Iris pigment epithelial cell (primary cell): ENCODE data around the gene VIP.

Experiments
- DNase-seq: peaks from one replicate; pipeline ENCODE4 v3.0.0-alpha.2; 2011; ENCODE audit warnings: low read depth

Gene VIP

DNA sequence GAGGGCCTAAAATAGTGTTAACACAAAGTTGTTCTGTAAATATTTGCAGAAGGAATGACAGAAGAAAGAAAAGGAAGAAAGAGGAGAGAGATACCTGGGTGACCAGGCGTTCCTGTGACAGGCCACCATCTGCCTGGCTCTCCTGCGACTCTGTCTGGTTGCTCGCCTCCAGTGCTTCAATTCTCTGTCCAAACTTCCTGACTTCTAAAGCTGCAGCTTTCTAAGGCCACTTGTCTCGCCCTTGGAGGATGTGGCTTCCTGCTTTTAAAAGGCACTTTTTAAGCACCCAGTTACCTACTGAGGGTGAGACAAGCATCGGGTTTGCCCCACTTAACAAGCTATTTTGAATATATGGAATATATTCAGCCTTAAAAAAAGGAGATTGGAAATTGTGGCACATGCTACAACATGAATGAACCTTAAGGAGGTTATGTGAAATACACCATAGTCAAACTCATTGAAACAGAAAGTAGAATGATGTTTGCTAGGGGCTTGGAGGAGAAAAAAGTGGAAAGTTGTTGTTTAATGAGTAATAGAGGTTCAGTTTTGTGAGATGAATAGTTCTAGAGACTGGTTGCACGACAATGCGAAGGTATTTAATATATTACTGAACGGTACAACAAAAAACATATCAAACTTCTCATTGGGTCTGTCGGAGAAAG is 32.8 kb downstream of the VIP start:
- no peak for DNase-seq

DNA sequence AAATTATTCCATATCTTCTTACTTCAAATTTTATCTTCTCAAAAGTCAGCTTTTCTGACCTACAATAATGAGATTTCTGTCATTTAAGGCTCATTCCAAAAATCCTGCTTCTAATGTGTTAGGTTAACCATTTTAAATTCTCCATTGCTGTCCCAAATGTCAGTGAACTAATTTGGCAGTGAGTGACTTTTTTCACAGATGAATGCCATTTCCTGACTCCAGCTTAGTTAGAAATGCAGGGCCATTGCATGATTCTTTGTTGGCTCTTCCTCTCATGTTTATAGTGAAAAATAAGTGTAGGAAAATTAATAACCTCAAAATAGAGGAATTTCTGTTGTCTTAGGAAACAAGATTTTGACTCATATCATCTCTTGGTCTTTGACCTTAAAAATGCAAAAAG is 44.1 kb downstream of the VIP start:
- DNase-seq: no peak

DNA sequence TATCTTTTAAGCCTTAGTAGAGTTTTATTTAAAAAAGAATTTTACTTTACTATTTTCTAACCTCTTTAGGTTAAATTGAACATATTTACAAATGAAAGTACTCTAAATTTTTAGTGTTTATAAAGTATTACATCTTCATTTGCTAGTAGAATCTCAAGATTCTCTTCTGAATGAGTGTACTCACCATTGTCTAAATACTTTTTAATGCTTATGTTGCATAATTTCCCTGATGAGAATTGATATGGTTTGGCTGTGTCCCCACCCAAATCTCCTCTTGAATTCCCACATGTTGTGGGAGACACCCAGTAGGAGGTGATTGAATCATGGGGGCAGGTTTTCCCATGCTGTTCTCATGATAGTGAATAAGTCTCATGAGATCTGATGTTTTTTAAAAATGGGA is 53.6 kb downstream of the VIP start:
- no peak for DNase-seq
